HEK293 (cell line): ENCODE results near the gene DUOX1.
A peak's percentile ranks its signal among the peaks of the same experiment; 100 is the strongest.

Experiments
- CTCF ChIA-PET: fragments of 350-600 bp; formaldehyde crosslinking; extraction: SDS; loops from one replicate; lab custom pipeline; 2021; ENCODE audit warnings: antibody characterized with exemption; lab: Yijun Ruan, JAX
- POLR2A ChIA-PET: fragments of 300-600 bp; formaldehyde crosslinking; extraction: SDS; loops from one replicate; lab custom pipeline; 2020; ENCODE audit warnings: antibody characterized with exemption, inconsistent platforms; lab: Yijun Ruan, JAX
- H3K27ac ChIP-seq: fragments of 200-500 bp; sonication (Bioruptor generic); 2 replicates; pipeline ENCODE4 v1.5.1; 2014; ENCODE audit warnings: low read depth, low read length, control low read depth, inconsistent platforms; ENCODE audit errors: extremely low read depth
- H3K36me3 ChIP-seq, 2 experiments: fragments of 200-500 bp in 1 of 2; sonication (Bioruptor generic) in 1 of 2; 1 replicate in 1 of 2; 2 replicates in 1 of 2; pipeline ENCODE4 v1.5.1; 2014 to 2017; ENCODE audit warnings: inconsistent platforms in 2 of 2, low read length in 2 of 2; ENCODE audit not compliant: control insufficient read depth in 2 of 2, insufficient read depth in 1 of 2
- H3K4me1 ChIP-seq: fragments of 200-500 bp; sonication (Bioruptor generic); 2 replicates; pipeline ENCODE4 v1.5.1; 2014; ENCODE audit warnings: mild to moderate bottlenecking, low read length, inconsistent platforms; ENCODE audit not compliant: control insufficient read depth, insufficient read depth
- H3K4me3 ChIP-seq: 2 replicates; pipeline ENCODE4 v1.5.1; 2011; ENCODE audit warnings: low read depth, mild to moderate bottlenecking, control low read depth, low read length, moderate library complexity
- H3K9me3 ChIP-seq: fragments of 200-500 bp; sonication (Bioruptor generic); 2 replicates; pipeline ENCODE4 v1.5.1; 2014; ENCODE audit warnings: low read depth, low read length, inconsistent platforms; ENCODE audit not compliant: control insufficient read depth, insufficient read depth
- GLIS1 ChIP-seq: fragments of 450-650 bp; formaldehyde crosslinking; IDR thresholded peaks from 2 replicates; pipeline ENCODE4 v1.5.1; 2016; ENCODE audit warnings: missing biosample characterization, missing genetic modification characterization
- ZBTB8A ChIP-seq: fragments of 450-650 bp; formaldehyde crosslinking; IDR thresholded peaks from 2 replicates; pipeline ENCODE4 v1.5.1; 2016; ENCODE audit warnings: missing biosample characterization, missing genetic modification characterization
- ZEB2 ChIP-seq: fragments of 450-650 bp; formaldehyde crosslinking; IDR thresholded peaks from 2 replicates; pipeline ENCODE4 v1.5.1; 2016; ENCODE audit warnings: missing biosample characterization, missing genetic modification characterization
- ZFHX2 ChIP-seq: fragments of 450-650 bp; formaldehyde crosslinking; conservative IDR thresholded peaks from 2 replicates; pipeline ENCODE4 v1.5.1; 2016; ENCODE audit warnings: missing biosample characterization, missing genetic modification characterization
- ZNF174 ChIP-seq: fragments of 450-650 bp; formaldehyde crosslinking; IDR thresholded peaks from 2 replicates; pipeline ENCODE4 v1.5.0; 2017; ENCODE audit warnings: missing biosample characterization, mild to moderate bottlenecking, missing genetic modification characterization
- ZNF184 ChIP-seq: fragments of 450-650 bp; IDR thresholded peaks from 2 replicates; pipeline ENCODE4 v1.5.1; 2018; ENCODE audit warnings: missing biosample characterization, mild to moderate bottlenecking, missing genetic modification characterization
- ZNF19 ChIP-seq: fragments of 450-650 bp; formaldehyde crosslinking; IDR thresholded peaks from 2 replicates; pipeline ENCODE4; 2016; ENCODE audit warnings: missing biosample characterization, missing genetic modification characterization, low read depth
- ZNF366 ChIP-seq: fragments of 450-650 bp; formaldehyde crosslinking; conservative IDR thresholded peaks from 2 replicates; pipeline ENCODE4 v1.5.1; 2016; ENCODE audit warnings: missing biosample characterization, missing genetic modification characterization
- ZNF394 ChIP-seq: fragments of 450-650 bp; formaldehyde crosslinking; IDR thresholded peaks from 2 replicates; pipeline ENCODE4 v1.5.1; 2016; ENCODE audit warnings: missing biosample characterization, missing genetic modification characterization, mild to moderate bottlenecking, moderate library complexity, borderline replicate concordance
- ZNF423 ChIP-seq: fragments of 450-650 bp; formaldehyde crosslinking; IDR thresholded peaks from 2 replicates; pipeline ENCODE4 v1.5.1; 2016; ENCODE audit warnings: missing biosample characterization, missing genetic modification characterization
- ZNF548 ChIP-seq: fragments of 450-650 bp; formaldehyde crosslinking; IDR thresholded peaks from 2 replicates; pipeline ENCODE4 v1.5.1; 2016; ENCODE audit warnings: missing biosample characterization, missing genetic modification characterization
- ZNF777 ChIP-seq: fragments of 450-650 bp; formaldehyde crosslinking; IDR thresholded peaks from 2 replicates; pipeline ENCODE4 v1.5.1; 2017; ENCODE audit warnings: missing biosample characterization, missing genetic modification characterization, borderline replicate concordance
- ZNF792 ChIP-seq: fragments of 450-650 bp; formaldehyde crosslinking; IDR thresholded peaks from 2 replicates; pipeline ENCODE4 v1.5.1; 2016; ENCODE audit warnings: missing biosample characterization, missing genetic modification characterization
- ZSCAN30 ChIP-seq: fragments of 450-650 bp; IDR thresholded peaks from 2 replicates; pipeline ENCODE4 v1.5.1; 2018; ENCODE audit warnings: missing biosample characterization, mild to moderate bottlenecking, missing genetic modification characterization, moderate library complexity
- TF ChIP-seq, protein P1 (sequence below): fragments of 450-650 bp; IDR thresholded peaks from 2 replicates; pipeline ENCODE4 v1.5.1; 2018; ENCODE audit warnings: missing biosample characterization, mild to moderate bottlenecking, missing genetic modification characterization
- TF ChIP-seq, protein P2 (sequence below): fragments of 450-650 bp; formaldehyde crosslinking; IDR thresholded peaks from 2 replicates; pipeline ENCODE4 v1.5.1; 2016; ENCODE audit warnings: missing biosample characterization, missing genetic modification characterization
- TF ChIP-seq, protein P3 (sequence below): fragments of 450-650 bp; formaldehyde crosslinking; IDR thresholded peaks from 2 replicates; pipeline ENCODE4; 2016; ENCODE audit warnings: missing biosample characterization, missing genetic modification characterization
- TF ChIP-seq, protein P4 (sequence below): fragments of 450-650 bp; formaldehyde crosslinking; IDR thresholded peaks from 2 replicates; pipeline ENCODE4 v1.5.1; 2016; ENCODE audit warnings: missing biosample characterization, missing genetic modification characterization, borderline replicate concordance
- TF ChIP-seq, protein P5 (sequence below): fragments of 450-650 bp; IDR thresholded peaks from 2 replicates; pipeline ENCODE4 v1.5.1; 2018; ENCODE audit warnings: missing biosample characterization, missing genetic modification characterization
- TF ChIP-seq, protein P6 (sequence below): fragments of 450-650 bp; formaldehyde crosslinking; IDR thresholded peaks from 2 replicates; pipeline ENCODE4 v1.5.1; 2017; ENCODE audit warnings: missing biosample characterization, missing genetic modification characterization

Gene DUOX1

DNA sequence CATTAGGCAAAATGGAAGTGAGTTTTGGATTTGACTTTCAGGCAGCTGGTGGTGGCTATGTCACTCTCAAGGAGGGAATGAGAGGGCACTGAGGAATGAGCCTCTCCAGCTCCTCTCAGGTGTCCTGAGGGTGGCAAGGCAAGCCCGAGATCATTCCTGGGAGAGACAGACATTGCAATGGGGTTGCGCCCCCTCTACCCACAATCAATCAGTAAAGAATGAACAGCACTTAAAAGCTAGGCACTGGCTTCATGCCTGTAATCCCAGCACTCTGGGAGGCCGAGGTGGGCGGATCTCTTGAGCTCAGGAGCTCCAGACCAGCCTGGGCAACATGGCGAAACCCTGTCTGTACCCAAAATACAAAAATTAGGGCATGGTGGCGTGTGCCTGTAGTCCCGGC lies 72.1 kb downstream of the DUOX1 start:
- TF ChIP-seq ZNF548 (tag by site-specific recombination) (no peak), ZNF174 (tag by site-specific recombination) (no peak), ZFHX2 (peak; percentile 26; the same call in 1 of the 2 replicates), GLIS1 (tag by site-specific recombination) (peak; percentile 6; the same call in 1 of the 2 replicates), ZNF184 (tag by site-specific recombination) (no peak)
- TF ChIP-seq, protein P1, sequence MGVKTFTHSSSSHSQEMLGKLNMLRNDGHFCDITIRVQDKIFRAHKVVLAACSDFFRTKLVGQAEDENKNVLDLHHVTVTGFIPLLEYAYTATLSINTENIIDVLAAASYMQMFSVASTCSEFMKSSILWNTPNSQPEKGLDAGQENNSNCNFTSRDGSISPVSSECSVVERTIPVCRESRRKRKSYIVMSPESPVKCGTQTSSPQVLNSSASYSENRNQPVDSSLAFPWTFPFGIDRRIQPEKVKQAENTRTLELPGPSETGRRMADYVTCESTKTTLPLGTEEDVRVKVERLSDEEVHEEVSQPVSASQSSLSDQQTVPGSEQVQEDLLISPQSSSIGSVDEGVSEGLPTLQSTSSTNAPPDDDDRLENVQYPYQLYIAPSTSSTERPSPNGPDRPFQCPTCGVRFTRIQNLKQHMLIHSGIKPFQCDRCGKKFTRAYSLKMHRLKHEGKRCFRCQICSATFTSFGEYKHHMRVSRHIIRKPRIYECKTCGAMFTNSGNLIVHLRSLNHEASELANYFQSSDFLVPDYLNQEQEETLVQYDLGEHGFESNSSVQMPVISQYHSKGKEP (tag by site-specific recombination): no peak
- TF ChIP-seq, protein P2, sequence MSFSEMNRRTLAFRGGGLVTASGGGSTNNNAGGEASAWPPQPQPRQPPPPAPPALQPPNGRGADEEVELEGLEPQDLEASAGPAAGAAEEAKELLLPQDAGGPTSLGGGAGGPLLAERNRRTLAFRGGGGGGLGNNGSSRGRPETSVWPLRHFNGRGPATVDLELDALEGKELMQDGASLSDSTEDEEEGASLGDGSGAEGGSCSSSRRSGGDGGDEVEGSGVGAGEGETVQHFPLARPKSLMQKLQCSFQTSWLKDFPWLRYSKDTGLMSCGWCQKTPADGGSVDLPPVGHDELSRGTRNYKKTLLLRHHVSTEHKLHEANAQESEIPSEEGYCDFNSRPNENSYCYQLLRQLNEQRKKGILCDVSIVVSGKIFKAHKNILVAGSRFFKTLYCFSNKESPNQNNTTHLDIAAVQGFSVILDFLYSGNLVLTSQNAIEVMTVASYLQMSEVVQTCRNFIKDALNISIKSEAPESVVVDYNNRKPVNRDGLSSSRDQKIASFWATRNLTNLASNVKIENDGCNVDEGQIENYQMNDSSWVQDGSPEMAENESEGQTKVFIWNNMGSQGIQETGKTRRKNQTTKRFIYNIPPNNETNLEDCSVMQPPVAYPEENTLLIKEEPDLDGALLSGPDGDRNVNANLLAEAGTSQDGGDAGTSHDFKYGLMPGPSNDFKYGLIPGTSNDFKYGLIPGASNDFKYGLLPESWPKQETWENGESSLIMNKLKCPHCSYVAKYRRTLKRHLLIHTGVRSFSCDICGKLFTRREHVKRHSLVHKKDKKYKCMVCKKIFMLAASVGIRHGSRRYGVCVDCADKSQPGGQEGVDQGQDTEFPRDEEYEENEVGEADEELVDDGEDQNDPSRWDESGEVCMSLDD (tag by site-specific recombination): no peak
- H3K9me3 ChIP-seq: no peaks in the 10 kb centered on the region
- H3K27ac ChIP-seq: no peak overlapping the region
- ChIA-PET CTCF (interaction anchor here (1.0 to 6.3 kb wide), 3 partner anchors 10 to 199 kb away, joined by 4 to 60 read pairs (median 57); a partner anchor contains a TSS), POLR2A (interaction anchor here (0.6 to 2.3 kb wide), 5 partner anchors 8 to 200 kb away, joined by 4 to 14 read pairs (median 5); partner anchors contain the start of gene SHF)
- H3K4me3 ChIP-seq: no peak overlapping the region
- no peaks in the 10 kb centered on the region for H3K4me1 ChIP-seq
- no peaks in the 10 kb centered on the region for H3K36me3 ChIP-seq

DNA sequence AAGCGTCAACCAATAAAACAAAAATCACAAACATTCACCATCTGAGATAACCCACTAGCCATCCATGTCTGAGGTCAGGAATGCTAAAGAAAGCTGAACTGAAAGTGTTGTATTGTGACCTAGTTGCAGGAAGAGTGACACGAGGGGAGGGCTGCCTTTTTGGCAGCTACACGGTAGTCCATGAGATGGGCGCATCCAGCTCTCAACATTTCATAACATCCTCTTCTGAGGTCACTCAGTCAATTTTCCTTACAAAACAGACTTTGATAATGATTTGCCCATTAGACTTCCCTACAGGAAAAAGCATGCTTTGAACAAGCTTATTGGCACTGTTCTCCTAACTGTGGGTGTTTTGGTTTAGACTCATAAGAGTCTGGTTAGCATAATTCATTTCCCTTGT lies 73.4 kb downstream of the DUOX1 start:
- ChIA-PET POLR2A (no interaction called here), CTCF (interaction anchor here (0.5 to 6.3 kb wide), 9 partner anchors 24 to 370 kb away, joined by 3 to 60 read pairs (median 3); a partner anchor contains a TSS)
- Histone ChIP-seq H3K27ac (no peak overlapping the region), H3K36me3 (no peaks in the 10 kb centered on the region), H3K9me3 (no peaks in the 10 kb centered on the region), H3K4me3 (no peak overlapping the region), H3K4me1 (no peaks in the 10 kb centered on the region)
- TF ChIP-seq ZNF366 (tag by site-specific recombination) (no peak), ZBTB8A (tag by site-specific recombination) (no peak), ZSCAN30 (tag by site-specific recombination) (no peak), ZEB2 (tag by site-specific recombination) (no peak), ZNF777 (tag by site-specific recombination) (no peak), ZNF394 (tag by site-specific recombination) (no peak), ZNF792 (tag by site-specific recombination) (no peak), ZNF423 (no peak), ZNF19 (tag by site-specific recombination) (no peak)
- TF ChIP-seq, protein P3, sequence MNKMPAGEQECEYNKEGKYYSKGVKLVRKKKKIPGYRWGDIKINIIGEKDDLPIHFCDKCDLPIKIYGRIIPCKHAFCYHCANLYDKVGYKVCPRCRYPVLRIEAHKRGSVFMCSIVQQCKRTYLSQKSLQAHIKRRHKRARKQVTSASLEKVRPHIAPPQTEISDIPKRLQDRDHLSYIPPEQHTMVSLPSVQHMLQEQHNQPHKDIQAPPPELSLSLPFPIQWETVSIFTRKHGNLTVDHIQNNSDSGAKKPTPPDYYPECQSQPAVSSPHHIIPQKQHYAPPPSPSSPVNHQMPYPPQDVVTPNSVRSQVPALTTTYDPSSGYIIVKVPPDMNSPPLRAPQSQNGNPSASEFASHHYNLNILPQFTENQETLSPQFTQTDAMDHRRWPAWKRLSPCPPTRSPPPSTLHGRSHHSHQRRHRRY (tag by site-specific recombination): no peak
- TF ChIP-seq, protein P4, sequence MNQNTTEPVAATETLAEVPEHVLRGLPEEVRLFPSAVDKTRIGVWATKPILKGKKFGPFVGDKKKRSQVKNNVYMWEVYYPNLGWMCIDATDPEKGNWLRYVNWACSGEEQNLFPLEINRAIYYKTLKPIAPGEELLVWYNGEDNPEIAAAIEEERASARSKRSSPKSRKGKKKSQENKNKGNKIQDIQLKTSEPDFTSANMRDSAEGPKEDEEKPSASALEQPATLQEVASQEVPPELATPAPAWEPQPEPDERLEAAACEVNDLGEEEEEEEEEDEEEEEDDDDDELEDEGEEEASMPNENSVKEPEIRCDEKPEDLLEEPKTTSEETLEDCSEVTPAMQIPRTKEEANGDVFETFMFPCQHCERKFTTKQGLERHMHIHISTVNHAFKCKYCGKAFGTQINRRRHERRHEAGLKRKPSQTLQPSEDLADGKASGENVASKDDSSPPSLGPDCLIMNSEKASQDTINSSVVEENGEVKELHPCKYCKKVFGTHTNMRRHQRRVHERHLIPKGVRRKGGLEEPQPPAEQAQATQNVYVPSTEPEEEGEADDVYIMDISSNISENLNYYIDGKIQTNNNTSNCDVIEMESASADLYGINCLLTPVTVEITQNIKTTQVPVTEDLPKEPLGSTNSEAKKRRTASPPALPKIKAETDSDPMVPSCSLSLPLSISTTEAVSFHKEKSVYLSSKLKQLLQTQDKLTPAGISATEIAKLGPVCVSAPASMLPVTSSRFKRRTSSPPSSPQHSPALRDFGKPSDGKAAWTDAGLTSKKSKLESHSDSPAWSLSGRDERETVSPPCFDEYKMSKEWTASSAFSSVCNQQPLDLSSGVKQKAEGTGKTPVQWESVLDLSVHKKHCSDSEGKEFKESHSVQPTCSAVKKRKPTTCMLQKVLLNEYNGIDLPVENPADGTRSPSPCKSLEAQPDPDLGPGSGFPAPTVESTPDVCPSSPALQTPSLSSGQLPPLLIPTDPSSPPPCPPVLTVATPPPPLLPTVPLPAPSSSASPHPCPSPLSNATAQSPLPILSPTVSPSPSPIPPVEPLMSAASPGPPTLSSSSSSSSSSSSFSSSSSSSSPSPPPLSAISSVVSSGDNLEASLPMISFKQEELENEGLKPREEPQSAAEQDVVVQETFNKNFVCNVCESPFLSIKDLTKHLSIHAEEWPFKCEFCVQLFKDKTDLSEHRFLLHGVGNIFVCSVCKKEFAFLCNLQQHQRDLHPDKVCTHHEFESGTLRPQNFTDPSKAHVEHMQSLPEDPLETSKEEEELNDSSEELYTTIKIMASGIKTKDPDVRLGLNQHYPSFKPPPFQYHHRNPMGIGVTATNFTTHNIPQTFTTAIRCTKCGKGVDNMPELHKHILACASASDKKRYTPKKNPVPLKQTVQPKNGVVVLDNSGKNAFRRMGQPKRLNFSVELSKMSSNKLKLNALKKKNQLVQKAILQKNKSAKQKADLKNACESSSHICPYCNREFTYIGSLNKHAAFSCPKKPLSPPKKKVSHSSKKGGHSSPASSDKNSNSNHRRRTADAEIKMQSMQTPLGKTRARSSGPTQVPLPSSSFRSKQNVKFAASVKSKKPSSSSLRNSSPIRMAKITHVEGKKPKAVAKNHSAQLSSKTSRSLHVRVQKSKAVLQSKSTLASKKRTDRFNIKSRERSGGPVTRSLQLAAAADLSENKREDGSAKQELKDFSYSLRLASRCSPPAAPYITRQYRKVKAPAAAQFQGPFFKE (tag by site-specific recombination): no peak
- TF ChIP-seq, protein P5, sequence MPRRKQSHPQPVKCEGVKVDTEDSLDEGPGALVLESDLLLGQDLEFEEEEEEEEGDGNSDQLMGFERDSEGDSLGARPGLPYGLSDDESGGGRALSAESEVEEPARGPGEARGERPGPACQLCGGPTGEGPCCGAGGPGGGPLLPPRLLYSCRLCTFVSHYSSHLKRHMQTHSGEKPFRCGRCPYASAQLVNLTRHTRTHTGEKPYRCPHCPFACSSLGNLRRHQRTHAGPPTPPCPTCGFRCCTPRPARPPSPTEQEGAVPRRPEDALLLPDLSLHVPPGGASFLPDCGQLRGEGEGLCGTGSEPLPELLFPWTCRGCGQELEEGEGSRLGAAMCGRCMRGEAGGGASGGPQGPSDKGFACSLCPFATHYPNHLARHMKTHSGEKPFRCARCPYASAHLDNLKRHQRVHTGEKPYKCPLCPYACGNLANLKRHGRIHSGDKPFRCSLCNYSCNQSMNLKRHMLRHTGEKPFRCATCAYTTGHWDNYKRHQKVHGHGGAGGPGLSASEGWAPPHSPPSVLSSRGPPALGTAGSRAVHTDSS (tag by site-specific recombination): no peak
- TF ChIP-seq, protein P6, sequence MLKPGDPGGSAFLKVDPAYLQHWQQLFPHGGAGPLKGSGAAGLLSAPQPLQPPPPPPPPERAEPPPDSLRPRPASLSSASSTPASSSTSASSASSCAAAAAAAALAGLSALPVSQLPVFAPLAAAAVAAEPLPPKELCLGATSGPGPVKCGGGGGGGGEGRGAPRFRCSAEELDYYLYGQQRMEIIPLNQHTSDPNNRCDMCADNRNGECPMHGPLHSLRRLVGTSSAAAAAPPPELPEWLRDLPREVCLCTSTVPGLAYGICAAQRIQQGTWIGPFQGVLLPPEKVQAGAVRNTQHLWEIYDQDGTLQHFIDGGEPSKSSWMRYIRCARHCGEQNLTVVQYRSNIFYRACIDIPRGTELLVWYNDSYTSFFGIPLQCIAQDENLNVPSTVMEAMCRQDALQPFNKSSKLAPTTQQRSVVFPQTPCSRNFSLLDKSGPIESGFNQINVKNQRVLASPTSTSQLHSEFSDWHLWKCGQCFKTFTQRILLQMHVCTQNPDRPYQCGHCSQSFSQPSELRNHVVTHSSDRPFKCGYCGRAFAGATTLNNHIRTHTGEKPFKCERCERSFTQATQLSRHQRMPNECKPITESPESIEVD (tag by site-specific recombination): no peak
